ENCODE results near the gene NUP210L. TPM values are rescaled to one million over a fixed set of nuclear protein-coding genes. Genes with fewer than 3 reads are reported as not detected.

Gene NUP210L
- total RNA-seq, 1 donor from 2014 or later: 0.10 TPM

- Mint-ChIP-seq H3K27ac (ENCODE audit: unreplicated experiment) (peak overlapping the region; percentile 99), H3K4me3 (ENCODE audit: unreplicated experiment) (peak overlapping the region; percentile 100), H3K4me1 (ENCODE audit: low read depth, unreplicated experiment) (peaks cover 27% of the 10 kb centered on the region), H3K36me3 (ENCODE audit: unreplicated experiment) (no peaks in the 10 kb centered on the region), H3K27me3 (ENCODE audit: unreplicated experiment) (peaks cover 10% of the 10 kb centered on the region), H3K9me3 (ENCODE audit: unreplicated experiment) (peaks cover 4% of the 10 kb centered on the region)
- no peak for TF ChIP-seq CTCF (IDR thresholded peaks at IDR 0.05; ENCODE audit: partially characterized antibody, unreplicated experiment)
- DNase-seq: peak; percentile 97
Measured at GRCh38 chr1:154183046-154183915, 28.4 kb upstream of the NUP210L start.

- peaks cover 4% of the 10 kb centered on the region for H3K9me3 Mint-ChIP-seq (ENCODE audit: unreplicated experiment)
- peak; percentile 62 for DNase-seq
- H3K4me3 Mint-ChIP-seq (ENCODE audit: unreplicated experiment): peak overlapping the region; percentile 100
- peak overlapping the region; percentile 99 for H3K27ac Mint-ChIP-seq (ENCODE audit: unreplicated experiment)
- H3K4me1 Mint-ChIP-seq (ENCODE audit: low read depth, unreplicated experiment): peaks cover 34% of the 10 kb centered on the region
- no peaks in the 10 kb centered on the region for H3K36me3 Mint-ChIP-seq (ENCODE audit: unreplicated experiment)
- TF ChIP-seq CTCF (IDR thresholded peaks at IDR 0.05; ENCODE audit: partially characterized antibody, unreplicated experiment): no peak
- peaks cover 10% of the 10 kb centered on the region for H3K27me3 Mint-ChIP-seq (ENCODE audit: unreplicated experiment)
Measured at GRCh38 chr1:154182344-154183045, 27.6 kb upstream of the NUP210L start.

GRCh38 chr1:154181944-154182343 is 27.1 kb upstream of the NUP210L start:
- H3K36me3 Mint-ChIP-seq (ENCODE audit: unreplicated experiment): no peaks in the 10 kb centered on the region
- no peak for DNase-seq
- peaks cover 10% of the 10 kb centered on the region for H3K27me3 Mint-ChIP-seq (ENCODE audit: unreplicated experiment)
- H3K27ac Mint-ChIP-seq (ENCODE audit: unreplicated experiment): peak overlapping the region; percentile 99
- H3K4me1 Mint-ChIP-seq (ENCODE audit: low read depth, unreplicated experiment): peaks cover 38% of the 10 kb centered on the region
- no peak for TF ChIP-seq CTCF (IDR thresholded peaks at IDR 0.05; ENCODE audit: partially characterized antibody, unreplicated experiment)
- H3K4me3 Mint-ChIP-seq (ENCODE audit: unreplicated experiment): peak overlapping the region; percentile 100
- peaks cover 4% of the 10 kb centered on the region for H3K9me3 Mint-ChIP-seq (ENCODE audit: unreplicated experiment)

- H3K27ac Mint-ChIP-seq (ENCODE audit: unreplicated experiment): no peak overlapping the region
- H3K27me3 Mint-ChIP-seq (ENCODE audit: unreplicated experiment): peaks cover 10% of the 10 kb centered on the region
- peaks cover 38% of the 10 kb centered on the region for H3K4me1 Mint-ChIP-seq (ENCODE audit: low read depth, unreplicated experiment)
- no peak for DNase-seq
- TF ChIP-seq CTCF (IDR thresholded peaks at IDR 0.05; ENCODE audit: partially characterized antibody, unreplicated experiment): no peak
- no peaks in the 10 kb centered on the region for H3K36me3 Mint-ChIP-seq (ENCODE audit: unreplicated experiment)
- H3K9me3 Mint-ChIP-seq (ENCODE audit: unreplicated experiment): peaks cover 4% of the 10 kb centered on the region
- peak overlapping the region; percentile 75 for H3K4me3 Mint-ChIP-seq (ENCODE audit: unreplicated experiment)
Measured at GRCh38 chr1:154179946-154180687, 25.2 kb upstream of the NUP210L start.

All from glutamatergic neuron (in vitro differentiated cells).